Activated CD4-positive, alpha-beta T cell treated with anti-CD3 and anti-CD28 coated beads for 4 hours (primary cell): ENCODE results near the gene KRTAP24-1.

Source experiments
- DNase-seq, 2 donors: peaks; one replicate each; pipeline ENCODE4 v3.0.0-alpha.2; 2020

The KRTAP24-1 gene

GRCh38 chr21:30282850-30283249 is at the start of gene KRTAP24-1:
Gene KRTAP24-1, minus strand, starts transcription at chr21:30282950. Its CDS starts 18 bp downstream, at chr21:30282932.
- no peak for DNase-seq

GRCh38 chr21:30329203-30329875 is 46.6 kb upstream of the KRTAP24-1 start:
- no peak for DNase-seq

- no peak for DNase-seq
Observed at GRCh38 chr21:30326390-30326789, 43.6 kb upstream of the KRTAP24-1 start.

GRCh38 chr21:30320215-30320614 is 37.5 kb upstream of the KRTAP24-1 start, which contains the start of gene KRTAP26-1:
Gene KRTAP26-1, minus strand, starts transcription at chr21:30320315. Its CDS starts 280 bp downstream, at chr21:30320035.
- no peak for DNase-seq

GRCh38 chr21:30315701-30316100 is 33.0 kb upstream of the KRTAP24-1 start:
- no peak for DNase-seq

- no peak for DNase-seq
Observed at GRCh38 chr21:30306884-30307283, 24.1 kb upstream of the KRTAP24-1 start.

- DNase-seq: no peak
Observed at GRCh38 chr21:30305136-30305535, 22.4 kb upstream of the KRTAP24-1 start.

- DNase-seq: no peak
Observed at GRCh38 chr21:30289215-30289614, 6.5 kb upstream of the KRTAP24-1 start, which contains the start of gene KRTAP25-1. Gene KRTAP25-1, minus strand, starts transcription at chr21:30289514. Its CDS starts 24 bp downstream, at chr21:30289490.

GRCh38 chr21:30271611-30272010 is 11.1 kb downstream of the KRTAP24-1 start:
- DNase-seq: no peak

GRCh38 chr21:30271156-30271555 is 11.6 kb downstream of the KRTAP24-1 start:
- no peak for DNase-seq

- DNase-seq: no peak
Observed at GRCh38 chr21:30269803-30270530, 12.8 kb downstream of the KRTAP24-1 start.

- DNase-seq: no peak
Observed at GRCh38 chr21:30268608-30269197, 14.0 kb downstream of the KRTAP24-1 start.

GRCh38 chr21:30257773-30258172 is 25.0 kb downstream of the KRTAP24-1 start:
- DNase-seq: no peak

- DNase-seq: no peak
Observed at GRCh38 chr21:30256100-30256499, 26.6 kb downstream of the KRTAP24-1 start.

GRCh38 chr21:30255679-30256078 is 27.1 kb downstream of the KRTAP24-1 start:
- no peak for DNase-seq

GRCh38 chr21:30251781-30252180 is 31.0 kb downstream of the KRTAP24-1 start:
- DNase-seq: no peak

GRCh38 chr21:30249936-30250335 is 32.8 kb downstream of the KRTAP24-1 start:
- DNase-seq: no peak

- DNase-seq: no peak
Observed at GRCh38 chr21:30248844-30249243, 33.9 kb downstream of the KRTAP24-1 start.

- no peak for DNase-seq
Observed at GRCh38 chr21:30245061-30245460, 37.7 kb downstream of the KRTAP24-1 start.

- no peak for DNase-seq
Observed at GRCh38 chr21:30243691-30244090, 39.1 kb downstream of the KRTAP24-1 start.

- DNase-seq: no peak
Observed at GRCh38 chr21:30240661-30241060, 42.1 kb downstream of the KRTAP24-1 start.

GRCh38 chr21:30238168-30238567 is 44.6 kb downstream of the KRTAP24-1 start:
- no peak for DNase-seq

GRCh38 chr21:30234643-30235042 is 48.1 kb downstream of the KRTAP24-1 start:
- no peak for DNase-seq

- no peak for DNase-seq
Observed at GRCh38 chr21:30234050-30234449, 48.7 kb downstream of the KRTAP24-1 start.
